HepG2 (cell line): Measurements from ENCODE around the gene RASSF4. TPM values are rescaled to one million over a fixed set of nuclear protein-coding genes. Genes with fewer than 3 reads are reported as not detected.
A peak's percentile ranks its signal among the peaks of the same experiment; 100 is the strongest.

Experiments
- BHLHE40 ChIP-seq: IDR thresholded peaks from 2 replicates; pipeline ENCODE4 v1.6.1; 2011; ENCODE audit warnings: low read length, improper control_type of control experiment
- CHD4 ChIP-seq: fragments of 200-600 bp; sonication (generic); IDR thresholded peaks from 2 replicates; pipeline ENCODE4 v1.7.0; 2017; ENCODE audit warnings: mild to moderate bottlenecking, low read length, borderline replicate concordance
- E2F1 ChIP-seq: sonication (generic); formaldehyde crosslinking; IDR thresholded peaks from 2 replicates; pipeline ENCODE4 v1.5.0; 2020; ENCODE audit warnings: missing genetic modification reagents
- MIER2 ChIP-seq: IDR thresholded peaks from 2 replicates; pipeline ENCODE4 v1.6.1; 2016; ENCODE audit warnings: missing biosample characterization, missing genetic modification reagents
- MXD3 ChIP-seq: IDR thresholded peaks from 2 replicates; pipeline ENCODE4 v1.6.1; 2016; ENCODE audit warnings: mild to moderate bottlenecking, missing biosample characterization, missing genetic modification reagents
- NFYC ChIP-seq: IDR thresholded peaks from 2 replicates; pipeline ENCODE4 v1.6.1; 2016; ENCODE audit warnings: missing genetic modification reagents, missing compliant biosample characterization
- PRDM4 ChIP-seq: sonication (generic); formaldehyde crosslinking; IDR thresholded peaks from 2 replicates; pipeline ENCODE4 v1.9.0; 2021; ENCODE audit warnings: missing genetic modification reagents, borderline replicate concordance
- RBAK ChIP-seq: sonication (generic); formaldehyde crosslinking; IDR thresholded peaks from 2 replicates; pipeline ENCODE4 v1.5.1; 2020; ENCODE audit warnings: mild to moderate bottlenecking, missing genetic modification reagents
- RFX1 ChIP-seq: fragments of 450-650 bp; IDR thresholded peaks from 2 replicates; pipeline ENCODE4 v1.6.1; 2017
- RXRA ChIP-seq: sonication (generic); formaldehyde crosslinking; IDR thresholded peaks from 2 replicates; pipeline ENCODE4 v1.5.1; 2020; ENCODE audit warnings: missing genetic modification reagents
- SNAI1 ChIP-seq: sonication (generic); formaldehyde crosslinking; IDR thresholded peaks from 2 replicates; pipeline ENCODE4 v1.5.0; 2020; ENCODE audit warnings: mild to moderate bottlenecking, missing genetic modification reagents, borderline replicate concordance
- SOX5 ChIP-seq: IDR thresholded peaks from 2 replicates; pipeline ENCODE4 v1.6.1; 2016; ENCODE audit warnings: borderline replicate concordance
- ZFY ChIP-seq: sonication (generic); formaldehyde crosslinking; IDR thresholded peaks from 2 replicates; pipeline ENCODE4 v1.4.0; 2020; ENCODE audit warnings: missing genetic modification reagents
- ZNF318 ChIP-seq: sonication (generic); formaldehyde crosslinking; IDR thresholded peaks from 2 replicates; pipeline ENCODE4 v1.4.0; 2020; ENCODE audit warnings: mild to moderate bottlenecking, missing genetic modification reagents
- ZNF543 ChIP-seq: sonication (generic); formaldehyde crosslinking; IDR thresholded peaks from 2 replicates; pipeline ENCODE4 v1.4.0; 2020; ENCODE audit warnings: mild to moderate bottlenecking, missing genetic modification reagents
- ZNF580 ChIP-seq: IDR thresholded peaks from 2 replicates; pipeline ENCODE4 v1.6.1; 2016; ENCODE audit warnings: low read depth, borderline replicate concordance
- ZNF792 ChIP-seq: IDR thresholded peaks from 2 replicates; pipeline ENCODE4 v1.6.1; 2016
- polyA plus RNA-seq, 8 experiments: library from polyadenylated mRNA; depleted of rRNA in 3 of 8; stranded (reverse) in 7 of 8; unstranded in 1 of 8; fragments of >200 nt; fragmentation: Illumina TruSeq in 4 of 8; extraction: Trizol in 4 of 8; gene quantifications; 2 replicates each; pipeline versions ENCODE4 v1.2.1 to v1.2.3, GENCODE V29; 2011 to 2016; ENCODE audit warnings: low read depth in 4 of 8, missing spikeins in 1 of 8, mixed read lengths in 1 of 8; ENCODE audit not compliant: insufficient read depth in 1 of 8
- total RNA-seq, 5 experiments: library from RNA; depleted of rRNA; stranded (reverse); fragments of >200 nt; fragmentation: Illumina TruSeq; extraction: Trizol; gene quantifications; 2 replicates each; pipeline ENCODE4 v1.2.3, GENCODE V29; 2016; ENCODE audit warnings: low read depth in 1 of 5

RASSF4 gene
- total and polyA plus RNA-seq, 2 of the 13 experiments (the other 11 are each of a cell fraction or from before 2014, with no cell fraction given): 34.0 to 51.7 TPM

GRCh38 chr10:44980309-44981171 is 20.9 kb downstream of the RASSF4 start (continued):
- TF ChIP-seq SNAI1 (CRISPR knock-in tag): 0 out of 2 replicates have a peak, but pooled peaks have one; percentile 36
- TF ChIP-seq ZNF580 (CRISPR knock-in tag): peak; percentile 44; the same call in 1 of the 2 replicates
- TF ChIP-seq MXD3: no peak; the same call in 1 of the 2 replicates
- TF ChIP-seq ZNF543 (CRISPR knock-in tag): no peak
- peak; percentile 74 for TF ChIP-seq SOX5 (CRISPR knock-in tag)
- no peak for TF ChIP-seq RBAK (CRISPR knock-in tag)
- TF ChIP-seq MIER2 (CRISPR knock-in tag): no peak; the same call in 1 of the 2 replicates
- no peak for TF ChIP-seq PRDM4 (CRISPR knock-in tag)
- no peak for TF ChIP-seq CHD4
- TF ChIP-seq E2F1: no peak
- TF ChIP-seq RFX1: no peak
- TF ChIP-seq NFYC: no peak
- TF ChIP-seq ZFY (CRISPR knock-in tag): peak; percentile 40; the same call in 1 of the 2 replicates
- TF ChIP-seq ZNF792: peak; percentile 80; the same call in 1 of the 2 replicates
- TF ChIP-seq ZNF318 (CRISPR knock-in tag): no peak
- TF ChIP-seq BHLHE40: no peak
- peak; percentile 63 for TF ChIP-seq RXRA (CRISPR knock-in tag)
